H1 (cell line): ENCODE measurements around the gene DCHS1. TPM values are rescaled to one million over a fixed set of nuclear protein-coding genes. Genes with fewer than 3 reads are reported as not detected.

Source experiments
- CHD7 ChIP-seq: fragments of 300-600 bp; sonication (generic); IDR thresholded peaks from 2 replicates; pipeline ENCODE4 v1.7.1; 2012; ENCODE audit warnings: low read length, moderate library complexity, mild to moderate bottlenecking, inconsistent platforms; ENCODE audit not compliant: insufficient replicate concordance
- CREB1 ChIP-seq: IDR thresholded peaks from 2 replicates; pipeline ENCODE4 v1.6.1; 2012; ENCODE audit warnings: inconsistent platforms
- EGR1 ChIP-seq: IDR thresholded peaks from 2 replicates; pipeline ENCODE4 v1.6.1; 2011; ENCODE audit warnings: low read depth, low read length, borderline replicate concordance
- JUN ChIP-seq: IDR thresholded peaks from 2 replicates; pipeline ENCODE4 v1.6.1; 2011; ENCODE audit warnings: low read depth, mild to moderate bottlenecking, improper control_type of control experiment, low read length
- POU5F1 ChIP-seq: IDR thresholded peaks from 2 replicates; pipeline ENCODE4 v1.6.1; 2011; ENCODE audit warnings: low read depth, mild to moderate bottlenecking, low read length, moderate library complexity
- polyA plus RNA-seq, 7 experiments: library from polyadenylated mRNA; depleted of rRNA in 3 of 7; stranded (reverse) in 5 of 7; unstranded in 2 of 7; fragments of >200 nt in 5 of 7; fragments of 200-250 nt in 2 of 7; gene quantifications; 1 replicate in 5 of 7; 2 replicates in 1 of 7; 4 replicates in 1 of 7; pipeline versions ENCODE4 v1.2.1 to v1.2.3, GENCODE V29; 2011 to 2013; ENCODE audit warnings: missing spikeins in 2 of 7, mixed read lengths in 2 of 7
- total RNA-seq: library from RNA; stranded (reverse); fragmentation: NEBNext Ultra II Directional; extraction: Animal tissue kit (Norgen Biotek cat#: 25700); gene quantifications from 2 replicates; pipeline ENCODE4 v1.2.1, GENCODE V29; 2021

The DCHS1 gene
- total and polyA plus RNA-seq, 2 of the 8 experiments (the other 6 are each of a cell fraction or from before 2014, with no cell fraction given): 8.2 to 10.5 TPM

DNA sequence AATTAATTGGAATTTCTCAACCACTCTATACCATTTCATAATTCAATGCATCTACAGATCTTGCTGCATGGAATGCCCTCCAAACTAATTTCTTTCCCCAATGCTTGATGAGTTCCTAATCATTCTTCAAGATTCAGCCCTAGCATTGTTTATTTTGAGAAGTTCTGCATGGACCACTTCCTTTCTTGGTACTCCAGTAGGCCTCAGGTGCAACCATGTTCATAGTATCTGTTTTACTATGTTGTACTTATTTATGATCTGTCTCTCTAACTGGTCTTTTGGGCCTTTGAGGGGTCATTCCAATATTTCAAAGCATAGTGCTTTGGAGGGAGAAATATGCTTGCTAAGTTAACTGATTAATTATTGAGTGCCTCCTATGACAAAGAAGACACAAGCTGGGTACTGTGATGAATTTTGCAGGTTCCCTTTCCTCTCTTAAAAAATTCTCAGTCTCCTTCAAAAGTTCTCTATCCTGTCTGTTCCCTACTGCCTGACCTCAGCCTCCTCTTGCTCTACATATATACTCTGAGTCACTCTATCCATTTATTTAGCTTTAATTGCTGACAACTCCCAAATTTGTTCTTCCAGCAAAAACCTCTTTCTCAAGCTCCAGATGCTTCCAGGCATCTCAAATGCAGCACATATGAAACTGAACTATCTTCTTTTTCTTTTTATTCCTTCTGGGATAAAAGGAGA lies 18.1 kb upstream of the DCHS1 start (continued):
- no peak for TF ChIP-seq CHD7
- TF ChIP-seq EGR1: no peak
- TF ChIP-seq POU5F1: no peak
- TF ChIP-seq JUN: no peak
- no peak for TF ChIP-seq CREB1
